ENCODE results near the gene ARHGAP28.

ARHGAP28 gene

GRCh38 chr18:6940451-6940850, 210.9 kb downstream of the ARHGAP28 start:
- no peak for DNase-seq

- DNase-seq, result no peak
Observed at GRCh38 chr18:6941996-6942395, 212.5 kb downstream of the ARHGAP28 start.

GRCh38 chr18:6942742-6943141, 213.2 kb downstream of the ARHGAP28 start:
- DNase-seq, result no peak

GRCh38 chr18:6943143-6943542, 213.6 kb downstream of the ARHGAP28 start:
- DNase-seq, result no peak

- DNase-seq, result no peak
Observed at GRCh38 chr18:6947338-6948030, 218.0 kb downstream of the ARHGAP28 start.

GRCh38 chr18:6948281-6949055, 219.0 kb downstream of the ARHGAP28 start:
- DNase-seq, result no peak

- DNase-seq, result no peak
Observed at GRCh38 chr18:6949800-6950586, 220.5 kb downstream of the ARHGAP28 start.

- DNase-seq, result no peak
Observed at GRCh38 chr18:6950641-6951040, 221.1 kb downstream of the ARHGAP28 start.

GRCh38 chr18:6951336-6952090, 222.0 kb downstream of the ARHGAP28 start:
- DNase-seq, result no peak

GRCh38 chr18:6954501-6954900, 225.0 kb downstream of the ARHGAP28 start:
- DNase-seq, result no peak

- no peak for DNase-seq
Observed at GRCh38 chr18:6955304-6955703, 225.8 kb downstream of the ARHGAP28 start.

GRCh38 chr18:6956495-6956894, 227.0 kb downstream of the ARHGAP28 start:
- no peak for DNase-seq

- DNase-seq, result no peak
Observed at GRCh38 chr18:6956999-6957398, 227.5 kb downstream of the ARHGAP28 start.

GRCh38 chr18:6959110-6959509, 229.6 kb downstream of the ARHGAP28 start:
- DNase-seq, result no peak

GRCh38 chr18:6960124-6960523, 230.6 kb downstream of the ARHGAP28 start:
- no peak for DNase-seq

- DNase-seq, result no peak
Observed at GRCh38 chr18:6960656-6961055, 231.1 kb downstream of the ARHGAP28 start.

- DNase-seq, result no peak
Observed at GRCh38 chr18:6961331-6961730, 231.8 kb downstream of the ARHGAP28 start.

- DNase-seq, result no peak
Observed at GRCh38 chr18:6962571-6963451, 233.3 kb downstream of the ARHGAP28 start.

- no peak for DNase-seq
Observed at GRCh38 chr18:6963452-6964097, 234.1 kb downstream of the ARHGAP28 start.
